DMS114 treated with DMSO at 0.1 percent for 48 hours (cell line): ENCODE data around the gene LBHD2.
"Not testable (repeated sequence)": the region's sequence is repeated elsewhere in the genome, so short reads cannot be mapped to it uniquely, and the experiment has no call there.

Experiments
- DNase-seq: peaks from one replicate; lab custom pipeline; 2025; ENCODE audit not compliant: unreplicated experiment; lab: John Stamatoyannopoulos, UW

The LBHD2 gene

DNA sequence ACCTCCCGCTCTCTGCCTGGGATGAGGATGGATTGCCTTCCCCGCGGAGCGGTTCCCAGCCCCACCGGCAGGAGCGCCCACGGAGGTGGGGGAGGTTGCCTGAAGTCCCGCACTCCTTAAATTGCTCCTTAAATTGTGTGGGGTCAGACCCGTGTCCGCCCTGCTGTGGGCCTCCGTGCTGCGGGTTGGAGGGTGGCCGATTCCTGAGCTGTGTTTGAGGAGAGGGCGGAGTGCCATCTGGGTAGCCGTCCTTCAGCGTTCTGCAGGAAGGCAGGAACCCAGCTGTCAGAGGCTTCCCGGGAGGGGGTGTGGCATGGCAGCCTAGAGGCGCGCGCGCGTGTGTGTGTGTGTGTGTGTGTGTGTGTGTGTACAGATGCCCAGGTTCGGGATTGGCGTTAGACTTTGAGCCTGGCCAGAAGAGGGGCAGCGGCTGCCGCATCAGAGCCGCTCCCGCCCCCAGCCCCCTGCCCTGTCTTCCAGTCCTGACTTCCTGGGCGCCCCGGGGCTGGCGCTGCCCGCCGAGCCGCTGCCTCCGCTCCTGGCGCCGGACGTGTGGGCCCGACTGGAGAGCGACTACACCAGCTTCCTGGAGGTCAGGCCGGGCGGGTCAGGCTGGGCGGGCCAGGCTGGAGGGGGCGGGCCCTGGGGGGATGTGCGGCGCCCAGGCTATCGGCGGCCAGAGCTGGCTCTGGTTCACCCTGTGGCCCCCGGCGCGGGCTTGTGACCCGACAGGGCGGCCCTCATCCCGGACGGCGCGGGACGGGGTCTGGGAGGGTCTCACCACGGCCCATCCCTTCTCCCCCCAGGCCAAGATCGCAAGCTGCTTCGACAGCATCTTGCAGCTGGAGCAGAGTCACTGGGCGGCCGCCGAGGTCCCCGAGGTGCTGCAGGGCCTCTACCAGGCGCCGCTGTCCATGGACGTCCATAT is 19.7 kb downstream of the LBHD2 start:
- DNase-seq, result no peak

DNA sequence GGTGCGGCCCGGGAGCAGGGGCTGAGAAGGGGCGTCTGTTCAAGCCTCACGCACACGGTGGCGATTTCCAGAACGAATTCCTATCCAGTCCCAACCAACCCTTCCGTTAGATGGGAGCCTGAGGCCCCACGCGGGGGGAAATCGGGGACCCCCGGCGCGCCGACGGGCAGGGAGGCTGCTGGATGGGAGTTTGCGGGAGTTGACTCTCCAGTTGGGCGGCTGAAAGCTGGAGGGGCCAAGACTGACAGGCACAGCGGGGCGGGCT is 20.3 kb downstream of the LBHD2 start:
- no peak for DNase-seq

DNA sequence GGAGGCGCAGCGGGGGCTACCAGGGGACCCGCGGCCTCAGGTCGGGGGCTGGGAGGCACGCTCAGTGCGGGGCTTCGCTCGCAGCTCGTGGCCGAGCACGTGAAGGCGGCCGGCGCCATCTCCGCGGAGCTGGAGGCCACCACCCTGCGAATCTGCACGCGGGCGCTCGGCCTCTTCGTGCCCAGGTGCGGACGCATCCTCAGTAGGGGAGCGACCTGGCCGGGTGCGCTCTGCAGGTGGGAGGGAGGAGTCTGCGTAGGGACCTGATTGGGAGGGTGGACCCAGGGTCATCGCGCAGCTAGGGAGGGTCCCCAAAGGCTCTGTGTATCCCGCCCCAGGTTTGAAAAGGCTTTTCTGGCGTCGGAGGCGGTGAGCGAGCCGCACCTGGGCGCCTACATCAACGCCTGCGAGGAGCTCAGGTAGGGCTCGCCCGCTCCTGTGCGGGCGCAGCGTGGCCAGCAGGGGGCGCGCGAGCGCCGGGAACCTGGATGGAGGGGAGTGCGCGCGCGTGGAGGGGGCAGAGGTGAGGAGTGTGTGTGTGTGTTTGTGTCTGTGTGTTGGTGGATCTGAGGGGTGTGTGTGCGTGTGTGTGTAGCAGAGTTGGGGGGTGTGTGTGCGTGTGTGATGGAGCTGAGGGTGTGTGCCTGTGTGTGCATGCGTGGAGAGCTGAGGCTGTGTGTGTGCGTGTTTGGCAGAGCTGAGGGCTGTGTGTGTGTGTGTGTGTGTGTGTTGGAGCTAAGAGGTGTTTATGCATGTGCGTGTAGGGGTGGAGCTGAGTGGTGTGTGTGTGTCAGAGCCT is 20.8 kb downstream of the LBHD2 start:
- no peak for DNase-seq

- no peak for DNase-seq
Measured at GRCh38 chr14:103105580-103106150, 21.7 kb downstream of the LBHD2 start.

GRCh38 chr14:103107455-103107854 is 23.4 kb downstream of the LBHD2 start:
- DNase-seq, result no peak

DNA sequence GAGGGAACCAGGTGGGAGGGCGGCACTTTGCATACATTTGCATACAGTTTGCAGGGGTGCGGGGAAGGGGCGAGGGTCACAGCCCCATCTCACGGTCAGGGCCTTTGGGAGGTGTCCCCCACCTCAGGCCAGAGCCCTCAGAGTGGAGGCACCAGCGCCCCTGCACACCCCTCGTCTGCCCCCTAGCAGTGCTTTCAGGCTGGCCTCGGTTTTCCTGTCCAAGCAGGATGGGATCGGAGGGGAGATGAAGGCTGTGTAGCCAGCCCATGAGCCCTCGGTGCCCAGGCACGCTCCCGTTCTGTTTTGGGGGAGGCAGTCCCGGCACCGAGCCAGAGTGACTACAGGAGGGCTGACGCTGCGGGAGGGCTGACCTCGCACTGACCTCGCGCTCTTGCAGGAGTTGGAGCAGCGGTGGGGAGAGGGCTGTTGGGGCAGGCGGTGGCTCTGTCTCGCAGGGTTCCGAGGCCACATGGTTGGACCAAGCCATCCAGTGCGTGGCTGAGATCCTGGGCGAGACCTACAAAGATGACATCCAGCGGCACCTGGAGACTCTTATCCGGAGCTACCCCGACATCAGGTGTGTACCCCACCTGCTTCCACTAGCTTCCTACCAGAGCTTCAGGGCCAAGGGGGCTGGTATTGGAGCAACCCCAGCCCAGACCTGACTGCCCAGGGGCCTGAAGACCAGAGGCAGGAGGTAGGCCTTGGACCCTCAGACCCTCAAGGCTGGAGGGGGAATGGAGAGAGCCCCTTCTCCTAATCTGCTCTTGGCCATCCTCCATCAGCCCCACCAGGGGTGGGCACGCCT is 24.1 kb downstream of the LBHD2 start:
- no peak for DNase-seq

DNA sequence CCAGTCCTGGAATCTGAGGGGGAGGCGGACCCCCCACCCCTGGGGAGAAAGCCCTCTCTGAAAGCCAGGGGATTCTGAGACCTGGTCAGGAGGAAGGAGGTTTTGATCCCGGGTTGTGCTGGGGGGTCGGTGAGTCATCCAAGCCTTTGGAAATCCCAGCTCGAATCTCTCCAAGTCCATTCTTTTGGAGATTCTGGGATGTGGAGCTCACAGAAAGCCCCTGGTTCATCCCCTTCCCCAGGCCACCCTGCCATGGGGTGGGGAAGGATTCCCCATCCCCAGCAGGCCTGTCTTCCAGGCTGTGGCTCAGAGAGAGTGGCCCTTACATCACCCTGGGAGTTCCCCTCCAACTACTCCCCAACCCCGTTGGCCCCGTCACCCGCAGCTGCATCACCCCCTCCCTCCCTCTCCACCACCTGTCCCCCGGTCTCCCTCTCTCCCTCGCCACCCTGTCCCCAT is 24.8 kb downstream of the LBHD2 start:
- no peak for DNase-seq

DNA sequence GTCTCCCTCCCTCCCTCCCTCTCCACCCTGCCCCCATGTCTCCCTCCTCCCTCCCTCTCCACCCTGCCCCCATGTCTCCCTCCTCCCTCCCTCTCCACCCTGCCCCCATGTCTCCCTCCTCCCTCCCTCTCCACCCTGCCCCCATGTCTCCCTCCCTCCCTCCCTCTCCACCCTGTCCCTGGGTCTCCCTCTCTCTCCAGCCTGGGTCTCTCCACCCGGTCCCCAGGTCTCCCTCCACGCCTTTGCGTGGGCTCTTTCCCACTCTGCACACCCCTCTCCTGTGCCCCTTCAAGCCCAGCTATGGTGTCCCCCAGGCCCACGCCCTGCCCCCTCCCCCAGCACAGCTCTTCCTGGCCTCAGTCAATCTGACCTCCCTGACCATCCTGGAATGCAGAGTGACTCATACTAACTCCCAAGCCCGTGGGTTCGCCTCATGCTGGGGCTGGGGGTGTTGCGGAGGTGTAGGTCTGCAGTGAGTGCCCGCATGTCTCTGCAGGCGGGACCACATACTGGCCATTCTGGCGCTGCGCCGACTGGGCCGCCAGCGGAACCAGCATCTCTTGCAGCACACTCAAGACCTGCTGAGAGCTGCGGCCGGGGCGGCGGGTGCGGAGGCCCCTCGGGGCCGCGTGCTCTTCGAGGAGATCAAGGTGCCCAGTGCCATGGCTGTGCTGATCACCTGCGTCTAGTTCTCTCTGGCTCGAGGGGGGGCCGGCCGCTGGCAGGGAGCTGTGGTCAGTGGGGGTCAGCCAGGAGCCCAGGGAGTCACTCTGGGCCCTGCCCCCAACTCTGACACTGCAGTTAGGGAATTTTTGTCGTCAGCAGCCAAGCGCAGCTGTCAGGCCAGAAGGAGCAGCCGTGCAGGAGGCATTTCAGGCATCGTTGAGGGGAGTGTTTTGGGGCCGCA is 25.8 kb downstream of the LBHD2 start:
- DNase-seq, result no peak

- no peak for DNase-seq
Measured at GRCh38 chr14:103110681-103111231, 26.7 kb downstream of the LBHD2 start.

- no peak for DNase-seq
Measured at GRCh38 chr14:103111232-103111868, 27.3 kb downstream of the LBHD2 start.

DNA sequence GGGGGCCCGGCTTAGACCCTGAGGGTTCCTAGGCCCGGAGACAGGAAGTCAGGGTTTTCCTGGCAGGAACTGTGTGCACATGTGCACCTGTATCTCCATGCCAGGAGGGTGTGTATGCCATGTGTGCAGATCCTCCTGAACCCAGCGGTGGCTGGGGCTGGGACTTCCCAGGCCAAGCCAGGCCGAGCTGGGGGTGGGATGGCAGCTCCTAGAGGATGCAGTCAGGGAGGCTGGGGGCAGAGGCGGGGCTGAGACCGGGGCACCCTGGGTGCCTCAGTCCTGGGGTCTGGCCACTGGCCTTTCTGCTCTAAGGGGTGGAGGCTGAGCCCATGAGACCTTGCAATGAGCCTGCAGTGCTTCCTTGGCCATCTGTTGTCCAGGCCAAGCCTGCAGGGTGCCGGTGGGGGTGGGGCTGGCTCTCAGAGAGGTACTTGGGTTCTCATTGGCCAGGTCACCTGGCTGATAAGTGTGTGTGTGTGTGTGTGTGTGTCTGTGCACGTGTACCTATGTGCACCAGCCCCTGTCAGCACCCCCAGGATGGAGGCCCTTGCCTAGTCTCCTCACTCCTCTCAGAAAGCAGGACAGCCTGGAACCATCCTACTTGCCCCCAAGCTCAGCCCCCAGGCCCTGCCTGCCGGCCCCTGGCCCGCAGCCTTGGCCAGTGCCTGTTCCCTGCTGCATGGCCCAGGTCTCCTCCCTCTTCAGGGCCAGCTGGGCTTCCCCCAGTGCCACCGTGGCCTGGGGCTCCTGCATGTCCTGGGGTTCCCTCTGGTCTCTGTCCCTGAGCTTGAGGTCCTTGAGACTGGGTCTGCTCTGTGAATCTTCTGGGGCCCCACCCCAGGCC is 28.6 kb downstream of the LBHD2 start:
- DNase-seq, result no peak

DNA sequence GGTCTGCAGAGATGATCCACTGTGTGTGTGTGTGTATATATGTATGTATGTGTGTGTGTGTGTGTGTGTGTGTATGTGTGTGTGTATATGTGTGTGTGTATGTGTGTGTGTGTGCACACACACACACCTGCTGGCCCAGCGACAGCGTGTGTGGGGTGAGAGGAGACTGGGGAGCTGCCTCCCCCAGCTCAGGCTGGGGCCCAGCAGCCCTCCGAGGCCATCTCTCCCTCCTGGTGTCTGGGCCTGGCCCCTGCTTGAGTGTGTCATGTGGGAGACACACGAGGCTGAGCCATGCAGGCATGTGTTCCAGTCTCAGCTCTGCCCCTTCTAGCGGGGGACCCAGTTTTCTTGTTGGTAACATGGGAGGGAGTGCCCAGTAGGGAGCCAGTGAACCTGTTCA is 29.3 kb downstream of the LBHD2 start:
- no peak for DNase-seq

- no peak for DNase-seq
Measured at GRCh38 chr14:103113774-103114173, 29.8 kb downstream of the LBHD2 start.

GRCh38 chr14:103115086-103115679 is 31.2 kb downstream of the LBHD2 start:
- DNase-seq, result not testable (repeated sequence)

GRCh38 chr14:103115845-103116572 is 32.0 kb downstream of the LBHD2 start:
- no peak for DNase-seq

DNA sequence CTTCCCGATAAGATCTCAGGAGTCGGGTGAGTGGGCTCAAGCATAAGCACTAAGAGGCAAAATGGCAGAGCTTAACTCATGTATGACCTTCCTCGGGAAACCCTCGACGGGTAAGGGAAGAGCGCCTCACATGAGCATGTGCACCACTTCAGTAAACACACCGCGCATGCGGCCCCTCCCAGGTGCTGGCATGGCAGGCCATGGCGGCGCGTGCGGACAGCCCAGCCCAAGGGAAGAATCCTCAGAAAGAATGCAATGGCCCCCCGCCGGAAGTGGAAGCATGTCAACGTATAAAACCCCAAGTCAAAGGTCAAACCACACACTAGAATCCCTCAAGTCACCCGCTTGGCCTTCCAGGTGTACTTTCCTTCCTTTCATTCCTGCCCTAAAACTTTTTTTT is 32.6 kb downstream of the LBHD2 start:
- no peak for DNase-seq

DNA sequence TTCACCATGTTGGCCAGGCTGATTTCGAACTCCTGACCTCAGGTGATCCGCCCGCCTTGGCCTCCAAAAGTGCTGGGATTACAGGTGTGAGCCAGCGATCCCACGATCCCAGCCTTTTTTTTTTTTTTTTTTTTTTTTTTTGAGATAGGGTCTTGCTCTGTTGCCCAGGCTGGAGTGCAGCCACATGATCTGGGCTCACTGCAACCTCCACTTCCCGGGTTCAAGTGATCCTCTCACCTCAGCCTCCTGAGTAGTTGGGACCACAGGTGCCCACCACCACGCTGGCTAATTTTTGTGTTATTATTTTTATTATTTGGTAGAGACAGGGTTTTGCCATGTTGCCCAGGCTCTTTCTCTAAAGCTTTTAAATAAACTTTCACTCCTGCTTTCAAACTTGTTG is 33.5 kb downstream of the LBHD2 start:
- not testable (repeated sequence) for DNase-seq
